HG02642 (cell line): ENCODE measurements around the gene TGFB2.

Experiments used
- ATAC-seq: cut with Tn5 transposase; IDR thresholded peaks from one replicate; pipeline ENCODE4 v1.9.1; 2021; ENCODE audit warnings: mild to moderate bottlenecking; ENCODE audit not compliant: unreplicated experiment, poor library complexity

The TGFB2 gene

GRCh38 chr1:218382261-218382660 is 37.1 kb downstream of the TGFB2 start:
- no peak for ATAC-seq

- ATAC-seq = no peak
Measured at GRCh38 chr1:218383051-218383450, 37.9 kb downstream of the TGFB2 start.

- ATAC-seq = no peak
Measured at GRCh38 chr1:218383681-218384080, 38.5 kb downstream of the TGFB2 start.

GRCh38 chr1:218384581-218384993 is 39.5 kb downstream of the TGFB2 start:
- ATAC-seq = no peak

- no peak for ATAC-seq
Measured at GRCh38 chr1:218388591-218388990, 43.5 kb downstream of the TGFB2 start.

GRCh38 chr1:218390618-218391017 is 45.5 kb downstream of the TGFB2 start:
- no peak for ATAC-seq

GRCh38 chr1:218392780-218393179 is 47.6 kb downstream of the TGFB2 start:
- no peak for ATAC-seq

- no peak for ATAC-seq
Measured at GRCh38 chr1:218394416-218394815, 49.3 kb downstream of the TGFB2 start.

- ATAC-seq = no peak
Measured at GRCh38 chr1:218394989-218395388, 49.9 kb downstream of the TGFB2 start.

- no peak for ATAC-seq
Measured at GRCh38 chr1:218395916-218396315, 50.8 kb downstream of the TGFB2 start.

GRCh38 chr1:218397752-218398339 is 52.7 kb downstream of the TGFB2 start:
- no peak for ATAC-seq

- ATAC-seq = no peak
Measured at GRCh38 chr1:218400624-218401023, 55.5 kb downstream of the TGFB2 start.

- ATAC-seq = no peak
Measured at GRCh38 chr1:218401441-218401997, 56.4 kb downstream of the TGFB2 start.

GRCh38 chr1:218401998-218402785 is 57.1 kb downstream of the TGFB2 start:
- no peak for ATAC-seq

- ATAC-seq = no peak
Measured at GRCh38 chr1:218402786-218403120, 57.6 kb downstream of the TGFB2 start.

- no peak for ATAC-seq
Measured at GRCh38 chr1:218403300-218403699, 58.2 kb downstream of the TGFB2 start.

- no peak for ATAC-seq
Measured at GRCh38 chr1:218407630-218408029, 62.5 kb downstream of the TGFB2 start.

GRCh38 chr1:218408135-218408534 is 63.0 kb downstream of the TGFB2 start:
- ATAC-seq = no peak

- ATAC-seq = no peak
Measured at GRCh38 chr1:218408942-218409341, 63.8 kb downstream of the TGFB2 start.

- ATAC-seq = no peak
Measured at GRCh38 chr1:218409946-218410510, 64.9 kb downstream of the TGFB2 start.

GRCh38 chr1:218411101-218411500 is 66.0 kb downstream of the TGFB2 start:
- no peak for ATAC-seq
